Testis (tissue), 3 donors: ENCODE results near the gene CCDC80. TPM values are rescaled to one million over a fixed set of nuclear protein-coding genes. Genes with fewer than 3 reads are reported as not detected.

Source experiments
- DNase-seq: peaks from one replicate; pipeline ENCODE4 v3.0.0-alpha.2; 2019
- H3K27ac ChIP-seq, 2 donors: fragments of 200-600 bp; sonication (generic); one replicate each; pipeline ENCODE4 v1.5.1; 2019
- H3K27me3 ChIP-seq: fragments of 200-600 bp; sonication (generic); one replicate; pipeline ENCODE4 v1.5.1; 2019
- H3K36me3 ChIP-seq: fragments of 200-600 bp; sonication (generic); one replicate; pipeline ENCODE4 v1.5.1; 2017; ENCODE audit warnings: low read depth; ENCODE audit errors: missing control alignments
- H3K4me1 ChIP-seq: fragments of 200-600 bp; sonication (generic); one replicate; pipeline ENCODE4 v1.5.1; 2019
- H3K4me3 ChIP-seq, 2 donors: fragments of 200-600 bp; sonication (generic); one replicate each; pipeline ENCODE4 v1.5.1; 2017 to 2019
- H3K9me3 ChIP-seq: fragments of 200-600 bp; sonication (generic); one replicate; pipeline ENCODE4 v1.5.1; 2017
- CTCF ChIP-seq, 3 experiments: fragments of 450-650 bp in 2 of 3; fragments of 200-600 bp in 1 of 3; sonication (generic) in 1 of 3; IDR thresholded peaks; one replicate each; pipeline ENCODE4 v1.5.1; 2016 to 2019; ENCODE audit warnings: antibody characterized with exemption in 3 of 3, mild to moderate bottlenecking in 2 of 3, moderate library complexity in 1 of 3
- POLR2A ChIP-seq: fragments of 450-650 bp; IDR thresholded peaks from one replicate; pipeline ENCODE4 v1.6.1; 2017; ENCODE audit warnings: antibody characterized with exemption, mild to moderate bottlenecking, moderate library complexity
- WGBS, 2 donors: methylation state at CpG; one replicate each; pipeline ENCODE4 v1.1.5; 2018; 5-methylcytosine and 5-hydroxymethylcytosine counted together
- intact Hi-C: fragments of 100-400 bp; cut with DNase I; formaldehyde crosslinking; loops from one replicate; pipeline ENCODE4 v1.15.1; 2023; ENCODE audit warnings: low total_unique reads
- polyA plus RNA-seq: library from polyadenylated mRNA; stranded (reverse); fragments of 350-450 nt; fragmentation: Illumina TruSeq; extraction: RNeasy Lipid Tissue Mini Kit (QIAGEN cat#74804); gene quantifications from one replicate; pipeline ENCODE4 v1.2.3, GENCODE V29; 2014; ENCODE audit warnings: low read depth, low replicate concordance; ENCODE audit not compliant: insufficient read depth
- total RNA-seq, 2 donors: library from RNA; depleted of rRNA; stranded (reverse); fragments of >200 nt; gene quantifications; one replicate each; pipeline ENCODE4 v1.2.3, GENCODE V29; 2016

Gene CCDC80
- total and polyA plus RNA-seq, 3 donors from 2014 or later, result 13.8 to 159 (median 18.8) TPM

- peaks cover under 1% of the 10 kb centered on the region for H3K4me1 ChIP-seq
- intact Hi-C loops, result no loop called here
- WGBS, 2 donors, result 83 to 91% methylated on average over 7 of the region's 7 CpGs
- no peaks in the 10 kb centered on the region for H3K36me3 ChIP-seq
- H3K27me3 ChIP-seq, result no peaks in the 10 kb centered on the region
- H3K27ac ChIP-seq, result no peak overlapping the region
- no peak overlapping the region for H3K4me3 ChIP-seq
- no peaks in the 10 kb centered on the region for H3K9me3 ChIP-seq
- DNase-seq, result no peak
- no peak for TF ChIP-seq CTCF (IDR thresholded peaks at IDR 0.05)
- no peak for TF ChIP-seq POLR2A
Measured at GRCh38 chr3:112646623-112647022, 5.7 kb upstream of the CCDC80 start.

GRCh38 chr3:112644453-112644852, 3.5 kb upstream of the CCDC80 start:
- no peak overlapping the region for H3K27ac ChIP-seq
- no peaks in the 10 kb centered on the region for H3K27me3 ChIP-seq
- no peak overlapping the region for H3K4me3 ChIP-seq
- 83 to 85% methylated on average over 4 of the region's 4 CpGs for WGBS, 2 donors
- DNase-seq, result no peak
- no peaks in the 10 kb centered on the region for H3K36me3 ChIP-seq
- H3K4me1 ChIP-seq, result peaks cover 4% of the 10 kb centered on the region
- H3K9me3 ChIP-seq, result no peaks in the 10 kb centered on the region
- intact Hi-C loops, result no loop called here
- TF ChIP-seq POLR2A, result no peak
- TF ChIP-seq CTCF (IDR thresholded peaks at IDR 0.05), result no peak

GRCh38 chr3:112643621-112644240, 2.8 kb upstream of the CCDC80 start:
- no peaks in the 10 kb centered on the region for H3K36me3 ChIP-seq
- H3K27ac ChIP-seq, result no peak overlapping the region
- TF ChIP-seq CTCF (IDR thresholded peaks at IDR 0.05) (no peak), POLR2A (no peak)
- intact Hi-C loops, result no loop called here
- no peaks in the 10 kb centered on the region for H3K27me3 ChIP-seq
- 78 to 81% methylated on average over 3 of the region's 3 CpGs for WGBS, 2 donors
- peaks cover 4% of the 10 kb centered on the region for H3K4me1 ChIP-seq
- DNase-seq, result no peak
- H3K9me3 ChIP-seq, result no peaks in the 10 kb centered on the region
- no peak overlapping the region for H3K4me3 ChIP-seq

GRCh38 chr3:112642912-112643506, 2.1 kb upstream of the CCDC80 start:
- H3K27me3 ChIP-seq, result no peaks in the 10 kb centered on the region
- H3K27ac ChIP-seq, result no peak overlapping the region
- 12 to 13% methylated on average over 10 of the region's 10 CpGs for WGBS, 2 donors
- no peak for TF ChIP-seq POLR2A
- TF ChIP-seq CTCF (IDR thresholded peaks at IDR 0.05), result peak; percentile 47 to 67 (median 60)
- DNase-seq, result peak; percentile 91
- intact Hi-C loops, result no loop called here
- no peaks in the 10 kb centered on the region for H3K9me3 ChIP-seq
- H3K36me3 ChIP-seq, result no peaks in the 10 kb centered on the region
- H3K4me3 ChIP-seq, result no peak overlapping the region
- H3K4me1 ChIP-seq, result peaks cover 4% of the 10 kb centered on the region
